ENCODE results near the gene TMTC2.

The TMTC2 gene

DNA sequence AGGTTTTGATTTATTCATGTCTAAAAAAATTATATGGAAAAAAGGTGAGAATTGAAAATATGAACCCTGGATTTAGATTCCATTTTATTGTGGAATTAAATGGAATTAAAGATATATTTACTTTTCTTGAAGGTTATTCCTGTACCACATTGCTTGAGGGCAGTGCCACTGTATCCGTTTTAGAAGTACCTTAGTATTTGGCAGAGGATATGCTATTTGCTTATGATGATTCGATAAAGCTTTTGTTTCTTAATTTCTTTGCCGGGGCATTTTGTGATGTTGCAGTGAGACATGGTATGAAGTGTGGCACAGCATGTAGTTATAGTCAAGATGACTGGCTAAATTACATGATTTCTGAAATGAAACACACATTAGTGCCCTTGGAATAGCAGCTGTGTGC lies 7.6 kb downstream of the TMTC2 start:
- Mint-ChIP-seq H3K4me1 (no peaks in the 10 kb centered on the region), H3K4me3 (no peak overlapping the region), H3K36me3 (no peaks in the 10 kb centered on the region), H3K27ac (no peak overlapping the region), H3K9me3 (no peaks in the 10 kb centered on the region), H3K27me3 (no peaks in the 10 kb centered on the region)
- DNase-seq (no peak), ATAC-seq (replicated peaks) (no peak)

DNA sequence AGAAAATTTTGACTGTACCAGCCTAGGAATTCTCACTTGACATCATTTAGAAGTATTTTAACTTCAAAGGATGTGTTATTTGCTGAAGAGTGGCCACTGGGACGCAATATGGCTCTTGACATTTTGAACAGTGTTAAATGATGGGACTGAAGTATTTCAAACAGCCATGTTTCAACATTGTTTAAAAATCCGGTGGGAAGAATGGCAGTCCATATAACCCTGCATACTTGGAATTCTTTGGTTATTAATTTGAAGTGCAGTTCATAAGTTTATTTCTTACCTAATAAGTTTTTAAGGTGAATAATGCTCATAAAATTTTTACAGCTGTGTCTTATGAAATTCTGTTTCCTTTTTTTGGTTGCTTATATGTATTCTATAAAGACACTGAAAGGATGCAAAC lies 8.3 kb downstream of the TMTC2 start:
- ATAC-seq (replicated peaks) (no peak), DNase-seq (no peak)
- no peak overlapping the region for H3K4me3 Mint-ChIP-seq
- no peak overlapping the region for H3K27ac Mint-ChIP-seq
- no peaks in the 10 kb centered on the region for H3K27me3 Mint-ChIP-seq
- no peaks in the 10 kb centered on the region for H3K4me1 Mint-ChIP-seq
- no peaks in the 10 kb centered on the region for H3K36me3 Mint-ChIP-seq
- no peaks in the 10 kb centered on the region for H3K9me3 Mint-ChIP-seq

DNA sequence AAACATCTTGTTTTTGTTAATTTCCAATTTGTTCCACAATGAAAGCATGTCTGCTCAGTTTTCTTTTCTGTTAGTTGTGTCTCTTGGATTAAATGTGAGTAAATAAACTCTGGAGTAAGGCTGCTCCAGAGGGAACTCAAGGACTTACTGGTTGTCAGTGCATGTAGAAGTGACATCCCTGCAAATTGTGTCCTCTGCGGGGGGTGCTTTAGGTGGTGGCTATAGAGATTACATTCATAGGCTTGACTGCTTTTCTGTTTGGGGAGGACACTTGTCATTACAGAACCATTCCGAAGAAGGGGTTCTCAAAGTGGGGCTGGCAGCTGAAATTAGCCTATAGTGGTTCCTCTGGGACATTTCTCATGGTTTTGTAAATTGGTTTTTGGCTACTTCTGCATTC lies 8.8 kb downstream of the TMTC2 start:
- DNase-seq = no peak
- Mint-ChIP-seq H3K9me3 (no peaks in the 10 kb centered on the region), H3K27me3 (no peaks in the 10 kb centered on the region), H3K27ac (no peak overlapping the region), H3K4me1 (no peaks in the 10 kb centered on the region), H3K4me3 (no peak overlapping the region), H3K36me3 (no peaks in the 10 kb centered on the region)
- ATAC-seq (replicated peaks) = no peak

DNA sequence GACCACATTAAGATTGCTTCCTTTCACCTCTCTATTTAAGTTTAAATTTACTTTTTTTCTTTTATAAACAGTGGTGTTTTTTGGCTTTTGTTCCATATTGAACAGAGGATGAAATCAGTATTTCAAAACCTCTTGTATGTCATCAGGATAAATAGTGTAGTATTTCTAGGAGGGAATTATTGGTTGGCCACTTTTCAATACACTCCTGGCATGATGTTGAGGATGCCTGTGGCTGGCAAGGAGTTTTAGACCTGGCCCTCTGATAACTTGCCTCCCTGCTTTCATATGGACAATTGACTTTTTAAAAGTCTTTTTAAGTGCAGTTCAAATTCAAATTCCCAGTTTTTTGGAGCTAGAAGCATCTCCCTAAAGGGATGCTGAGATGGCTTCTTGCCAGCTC lies 9.8 kb downstream of the TMTC2 start:
- Mint-ChIP-seq H3K27me3 (no peaks in the 10 kb centered on the region), H3K36me3 (peaks cover 0 to 1% of the 10 kb centered on the region in 2 donors), H3K4me1 (no peaks in the 10 kb centered on the region), H3K9me3 (peaks cover 0 to 2% of the 10 kb centered on the region in 2 donors), H3K27ac (no peak overlapping the region), H3K4me3 (no peak overlapping the region)
- DNase-seq = no peak
- ATAC-seq (replicated peaks) = no peak

DNA sequence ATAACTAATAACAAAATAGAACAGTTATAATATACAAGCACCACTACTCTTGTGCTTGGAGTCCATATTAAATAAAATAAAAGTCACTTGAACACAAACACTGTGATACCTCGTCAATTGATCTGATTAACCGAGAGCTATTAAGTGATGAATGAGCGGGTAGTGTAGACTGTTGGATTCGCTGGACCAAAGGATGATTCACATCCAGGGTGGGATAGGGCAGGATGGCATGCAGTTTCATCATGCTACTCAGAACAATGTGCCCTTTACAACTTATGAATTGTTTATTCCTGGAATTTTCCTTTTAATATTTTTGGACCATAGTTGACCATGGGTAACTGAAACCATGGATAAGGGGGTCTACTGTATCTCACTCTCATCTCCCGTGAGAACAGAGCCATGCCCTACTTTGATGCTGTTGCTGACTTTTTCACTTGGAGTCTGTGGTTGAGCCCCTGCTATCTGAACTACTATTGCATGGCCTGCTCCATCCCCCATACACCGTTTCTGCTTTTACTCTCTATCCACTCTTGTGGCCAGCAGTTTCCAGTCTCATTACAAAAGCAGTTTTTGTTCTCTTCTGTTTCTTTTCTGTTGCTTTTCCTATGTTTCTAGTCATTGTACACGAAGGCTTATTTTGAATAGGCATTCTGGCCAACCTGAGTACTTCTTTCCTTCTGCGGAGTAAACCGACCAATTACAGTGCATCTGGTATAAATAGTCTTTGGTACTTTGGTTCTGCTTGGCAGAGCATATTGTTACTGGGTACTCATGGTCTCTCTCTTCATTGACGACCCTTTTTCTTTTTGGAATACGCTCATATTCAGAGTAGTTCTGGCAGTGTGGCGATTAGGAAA lies 12.2 kb downstream of the TMTC2 start:
- no peak overlapping the region for H3K27ac Mint-ChIP-seq
- H3K36me3 Mint-ChIP-seq = peaks cover 0 to 1% of the 10 kb centered on the region in 2 donors
- H3K9me3 Mint-ChIP-seq = peaks cover 0 to 2% of the 10 kb centered on the region in 2 donors
- H3K4me3 Mint-ChIP-seq = no peak overlapping the region
- ATAC-seq (replicated peaks) (no peak), DNase-seq (no peak)
- H3K4me1 Mint-ChIP-seq = no peaks in the 10 kb centered on the region
- no peaks in the 10 kb centered on the region for H3K27me3 Mint-ChIP-seq

DNA sequence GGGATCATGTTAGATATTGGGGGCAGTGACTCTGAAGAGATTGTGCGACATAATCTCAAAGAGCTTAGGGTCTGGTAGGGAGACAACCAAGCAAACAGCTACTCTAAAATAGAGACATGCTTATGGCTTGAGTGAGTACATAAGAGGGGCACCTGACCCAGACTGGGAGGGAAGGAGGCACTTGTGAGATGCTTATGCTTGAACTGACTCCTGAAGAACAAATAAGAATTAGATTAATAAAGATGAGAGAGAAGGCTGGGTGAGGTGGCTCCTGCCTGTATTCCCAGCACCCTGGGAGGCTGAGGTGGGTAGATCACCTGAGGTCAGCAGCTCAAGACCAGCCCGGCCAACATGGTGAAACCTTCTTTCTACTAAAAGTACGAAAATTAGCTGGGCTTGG lies 19.1 kb downstream of the TMTC2 start:
- H3K4me1 Mint-ChIP-seq = no peaks in the 10 kb centered on the region
- H3K27me3 Mint-ChIP-seq = no peaks in the 10 kb centered on the region
- H3K36me3 Mint-ChIP-seq = no peaks in the 10 kb centered on the region

DNA sequence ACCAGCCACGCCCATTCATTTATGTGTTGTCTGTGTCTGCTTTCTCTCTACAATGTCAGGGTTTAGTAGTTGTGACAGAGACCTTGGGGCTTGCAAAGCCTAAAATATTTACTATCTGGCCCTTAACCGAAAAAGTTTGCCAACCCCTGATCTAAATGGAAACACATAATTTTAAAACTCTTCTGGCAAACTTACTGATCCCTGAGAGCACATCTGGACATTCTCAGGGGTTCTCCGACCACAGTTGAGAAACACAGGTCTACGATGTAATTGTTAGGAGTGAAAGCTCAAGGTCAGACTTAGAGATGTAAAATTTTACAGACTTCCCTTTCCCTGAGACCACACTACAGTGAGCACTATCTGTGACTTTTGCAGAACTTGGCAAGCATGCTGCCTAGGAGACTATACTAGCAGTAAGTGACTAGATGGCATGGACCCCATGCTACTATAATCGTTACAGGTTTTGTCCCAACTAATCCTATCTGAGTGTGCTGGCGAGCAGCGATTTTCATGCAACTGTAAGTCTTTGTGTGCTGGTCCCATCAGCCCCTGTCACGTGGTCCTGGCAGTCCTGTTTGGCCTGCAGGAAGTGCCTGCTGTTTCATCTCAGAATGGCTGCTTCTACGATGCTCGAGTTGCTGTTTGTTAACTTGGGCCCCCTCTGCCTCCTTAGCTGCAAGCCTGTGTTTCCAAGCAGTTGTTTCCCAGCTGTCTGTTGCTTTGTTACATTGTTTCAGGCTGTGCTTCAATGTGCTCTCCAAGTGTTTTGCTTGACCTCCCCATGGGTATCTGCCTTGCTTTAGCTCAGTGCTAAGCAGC lies 21.6 kb downstream of the TMTC2 start:
- H3K4me3 Mint-ChIP-seq = no peak overlapping the region
- no peaks in the 10 kb centered on the region for H3K27me3 Mint-ChIP-seq
- no peaks in the 10 kb centered on the region for H3K4me1 Mint-ChIP-seq
- DNase-seq (no peak), ATAC-seq (replicated peaks) (no peak)
- no peak overlapping the region for H3K27ac Mint-ChIP-seq
- peaks cover 0 to 3% of the 10 kb centered on the region in 2 donors for H3K36me3 Mint-ChIP-seq
- peaks cover 5 to 6% of the 10 kb centered on the region in 2 donors for H3K9me3 Mint-ChIP-seq

More for the DNA sequence above, 19.1 kb downstream of the TMTC2 start:
- DNase-seq (no peak), ATAC-seq (replicated peaks) (no peak)
- Mint-ChIP-seq H3K27ac (no peak overlapping the region), H3K9me3 (peaks cover 0 to 2% of the 10 kb centered on the region in 2 donors), H3K4me3 (no peak overlapping the region)

DNA sequence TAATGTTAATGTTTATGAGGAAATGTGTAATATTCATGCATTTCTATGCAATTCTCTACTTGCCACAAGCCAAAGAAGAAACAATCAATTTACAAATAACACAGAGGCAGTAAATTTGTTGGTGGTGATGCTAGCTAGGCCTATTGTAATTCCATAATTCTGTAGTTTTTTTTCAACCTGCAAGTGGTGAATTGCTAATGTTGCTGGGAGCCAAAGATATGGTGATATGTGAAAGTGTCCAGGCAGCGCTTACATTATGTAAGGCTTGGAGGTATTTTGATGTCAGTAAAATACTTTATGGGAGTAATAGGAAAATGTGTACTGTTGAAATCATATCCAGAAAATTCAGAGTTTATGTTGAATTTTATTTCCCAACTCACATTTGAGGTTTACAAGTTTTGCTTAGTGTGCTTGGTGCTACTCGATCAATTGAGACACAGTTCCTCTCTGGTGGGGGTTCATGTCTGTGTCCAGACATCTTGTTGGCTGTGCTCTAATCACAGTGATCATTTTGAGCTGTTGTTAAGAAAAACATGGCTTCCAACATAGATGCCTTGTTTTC lies 23.2 kb downstream of the TMTC2 start:
- H3K4me3 Mint-ChIP-seq = no peak overlapping the region
- H3K27ac Mint-ChIP-seq = no peak overlapping the region

DNA sequence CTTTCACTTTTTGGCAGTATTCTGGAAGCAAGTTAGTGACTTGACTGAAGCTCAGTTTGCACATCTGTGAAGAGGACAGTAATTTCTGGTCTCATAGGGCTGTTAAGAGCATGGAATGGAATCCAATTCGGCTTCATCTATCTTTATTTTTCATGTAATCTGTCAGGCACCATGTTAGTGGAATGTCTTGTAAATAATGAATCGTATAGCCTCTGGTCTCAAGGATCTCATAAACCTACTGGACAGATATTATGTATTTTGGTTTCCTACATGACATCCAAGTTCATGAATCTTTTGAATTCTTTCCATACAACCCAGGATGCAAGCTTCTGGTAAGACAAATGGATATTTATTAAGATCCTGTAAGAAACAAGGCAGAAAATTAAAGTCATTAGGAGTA lies 24.0 kb downstream of the TMTC2 start:
- no peak for ATAC-seq (replicated peaks)
- Mint-ChIP-seq H3K27me3 (no peaks in the 10 kb centered on the region), H3K4me1 (no peaks in the 10 kb centered on the region), H3K27ac (no peak overlapping the region), H3K36me3 (peaks cover 0 to 3% of the 10 kb centered on the region in 2 donors), H3K9me3 (peaks cover 5 to 6% of the 10 kb centered on the region in 2 donors), H3K4me3 (no peak overlapping the region)
- no peak for DNase-seq

More for the DNA sequence above, 23.2 kb downstream of the TMTC2 start:
- Mint-ChIP-seq H3K4me1 (no peaks in the 10 kb centered on the region), H3K27me3 (no peaks in the 10 kb centered on the region), H3K36me3 (peaks cover 0 to 3% of the 10 kb centered on the region in 2 donors), H3K9me3 (peaks cover 5 to 6% of the 10 kb centered on the region in 2 donors)
- ATAC-seq (replicated peaks) (no peak), DNase-seq (no peak)

DNA sequence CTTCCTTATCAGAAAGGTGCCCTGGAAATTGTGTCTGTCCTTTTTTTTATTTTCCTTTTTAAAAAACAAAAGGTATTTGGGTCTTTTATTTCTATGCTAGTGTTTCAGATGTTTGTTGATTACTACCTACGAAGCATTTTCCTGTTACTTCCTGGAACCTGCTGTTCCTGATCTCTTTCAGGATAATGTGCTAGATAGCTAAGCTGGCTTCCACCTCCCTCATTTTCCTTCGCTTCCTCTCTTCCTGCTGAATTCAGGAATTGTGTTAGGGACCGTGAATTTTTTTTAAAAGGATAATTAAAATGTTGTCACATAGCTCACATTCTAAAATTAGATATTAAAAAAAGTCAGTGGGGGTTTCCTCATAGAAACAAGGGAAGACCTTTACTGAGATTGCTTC lies 27.7 kb downstream of the TMTC2 start:
- DNase-seq = no peak
- H3K9me3 Mint-ChIP-seq = peaks cover 5 to 6% of the 10 kb centered on the region in 2 donors
- no peak overlapping the region for H3K27ac Mint-ChIP-seq
- H3K4me1 Mint-ChIP-seq = no peaks in the 10 kb centered on the region
- ATAC-seq (replicated peaks) = no peak
- H3K4me3 Mint-ChIP-seq = no peak overlapping the region
- no peaks in the 10 kb centered on the region for H3K27me3 Mint-ChIP-seq
- peaks cover 0 to 3% of the 10 kb centered on the region in 2 donors for H3K36me3 Mint-ChIP-seq

DNA sequence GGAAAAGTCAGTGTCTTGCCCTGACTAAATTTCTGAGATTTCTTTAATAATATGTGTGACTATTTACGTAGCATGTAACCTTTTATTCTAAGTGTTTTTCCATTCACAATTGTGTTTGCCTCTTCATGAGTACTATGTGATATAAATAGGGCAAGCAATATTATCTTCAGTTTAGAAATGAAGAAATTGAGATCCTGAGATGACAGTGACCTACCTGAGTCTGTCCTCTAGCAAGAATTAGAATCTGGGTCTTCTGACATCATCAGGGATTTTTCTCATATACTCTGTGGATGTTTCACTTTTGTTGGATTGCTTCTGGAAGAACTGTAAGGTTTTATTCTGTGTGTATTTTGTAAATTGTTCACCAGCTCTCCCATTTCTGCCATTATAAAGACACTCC lies 35.0 kb downstream of the TMTC2 start:
- H3K36me3 Mint-ChIP-seq = no peaks in the 10 kb centered on the region
- no peak overlapping the region for H3K27ac Mint-ChIP-seq
- ATAC-seq (replicated peaks) = no peak

DNA sequence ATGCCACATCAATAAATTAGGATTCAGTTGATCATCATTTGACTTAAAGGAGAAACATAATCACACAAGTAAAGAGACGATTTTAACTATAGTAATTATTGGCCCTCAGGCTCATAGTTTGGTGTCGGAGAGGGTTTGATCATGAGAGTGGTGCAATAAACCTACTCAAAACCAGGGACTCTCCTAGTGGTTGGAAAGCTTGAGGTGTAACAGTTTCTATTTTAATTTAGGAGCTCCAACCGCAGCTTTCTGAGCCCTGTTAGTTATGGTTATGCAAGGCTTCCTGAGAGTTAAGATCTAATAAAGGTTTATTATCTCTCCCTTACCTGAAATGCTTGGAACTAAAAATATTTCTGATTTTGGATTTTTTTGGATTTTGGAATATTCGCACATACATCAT lies 36.4 kb downstream of the TMTC2 start:
- H3K27me3 Mint-ChIP-seq = no peaks in the 10 kb centered on the region
- no peak overlapping the region for H3K27ac Mint-ChIP-seq
- no peak for DNase-seq
- no peaks in the 10 kb centered on the region for H3K9me3 Mint-ChIP-seq
- no peaks in the 10 kb centered on the region for H3K4me1 Mint-ChIP-seq
- no peak for ATAC-seq (replicated peaks)
- no peaks in the 10 kb centered on the region for H3K36me3 Mint-ChIP-seq
- no peak overlapping the region for H3K4me3 Mint-ChIP-seq

More for the DNA sequence above, 35.0 kb downstream of the TMTC2 start:
- H3K4me3 Mint-ChIP-seq = no peak overlapping the region
- no peaks in the 10 kb centered on the region for H3K27me3 Mint-ChIP-seq
- no peaks in the 10 kb centered on the region for H3K4me1 Mint-ChIP-seq
- DNase-seq = no peak
- no peaks in the 10 kb centered on the region for H3K9me3 Mint-ChIP-seq

DNA sequence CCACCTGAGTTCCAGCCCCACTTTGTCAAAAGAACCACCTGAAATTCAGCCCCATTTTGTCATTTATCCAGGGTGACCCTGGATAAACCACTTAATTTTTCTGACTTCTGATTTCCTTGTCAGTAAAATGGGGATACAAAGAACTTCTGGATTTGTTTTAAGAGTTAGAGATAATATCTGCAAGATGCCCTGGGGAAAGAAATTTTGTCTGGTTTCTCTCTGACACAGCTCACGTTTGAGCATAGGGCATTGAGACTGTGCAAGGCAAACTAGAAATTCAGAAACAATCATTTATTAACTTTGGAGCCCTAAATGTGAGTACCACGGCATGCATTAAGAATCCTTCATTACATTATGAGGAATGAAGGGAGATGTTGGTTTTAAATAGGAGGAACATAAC lies 37.2 kb downstream of the TMTC2 start:
- no peaks in the 10 kb centered on the region for H3K27me3 Mint-ChIP-seq
- no peaks in the 10 kb centered on the region for H3K9me3 Mint-ChIP-seq
- no peaks in the 10 kb centered on the region for H3K36me3 Mint-ChIP-seq
- no peak overlapping the region for H3K4me3 Mint-ChIP-seq
- H3K27ac Mint-ChIP-seq = no peak overlapping the region
- DNase-seq = no peak
- ATAC-seq (replicated peaks) = no peak
- no peaks in the 10 kb centered on the region for H3K4me1 Mint-ChIP-seq

DNA sequence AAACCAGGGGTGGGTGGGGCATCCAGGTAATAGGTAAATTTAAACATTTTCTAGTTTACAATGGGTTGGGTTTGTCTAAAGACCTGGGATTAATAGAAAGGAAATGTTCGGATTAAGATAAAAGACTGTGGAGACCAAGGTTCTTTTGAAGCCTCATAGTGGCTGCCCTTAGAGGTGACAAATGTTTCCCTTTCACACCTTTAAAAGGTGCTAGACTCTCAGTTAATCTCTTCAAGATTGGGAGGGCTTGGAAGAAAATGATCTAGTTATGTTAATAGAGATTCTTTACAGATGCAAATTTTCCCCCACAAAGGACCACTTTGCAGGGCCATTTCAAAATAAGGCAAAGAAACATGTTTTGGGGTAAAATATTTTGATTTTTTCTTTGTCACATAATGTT lies 39.0 kb downstream of the TMTC2 start:
- peaks cover 0 to 2% of the 10 kb centered on the region in 2 donors for H3K9me3 Mint-ChIP-seq
- H3K27ac Mint-ChIP-seq = no peak overlapping the region
- H3K27me3 Mint-ChIP-seq = no peaks in the 10 kb centered on the region
- ATAC-seq (replicated peaks) = no peak
- no peaks in the 10 kb centered on the region for H3K4me1 Mint-ChIP-seq
- H3K4me3 Mint-ChIP-seq = no peak overlapping the region
- no peak for DNase-seq
- no peaks in the 10 kb centered on the region for H3K36me3 Mint-ChIP-seq

All from stimulated activated naive B cell treated with anti-CD40 and anti-IgM and Interleukin-4, amounts not matched to agents 10 μg/mL and 1 μg/mL and 100 μg/mL, for 72 hours (primary cell).